NCI-H748 (cell line): ENCODE measurements around the gene CNRIP1.
"Not testable (repeated sequence)": the region's sequence is repeated elsewhere in the genome, so short reads cannot be mapped to it uniquely, and the experiment has no call there.

Experiments used
- DNase-seq: peaks from one replicate; lab custom pipeline; 2025; ENCODE audit not compliant: unreplicated experiment; lab: John Stamatoyannopoulos, UW

Gene CNRIP1

GRCh38 chr2:68319398-68320117 lies at the start of gene CNRIP1:
Gene CNRIP1 (minus strand): TSS chr2:68319949. CDS start chr2:68319400, 549 bp downstream.
- peak; percentile 78 for DNase-seq

- no peak for DNase-seq
Observed at GRCh38 chr2:68369337-68369734, 49.6 kb upstream of the CNRIP1 start.

- peak; percentile 3 for DNase-seq
Observed at GRCh38 chr2:68368654-68369336, 49.0 kb upstream of the CNRIP1 start.

GRCh38 chr2:68367953-68368653 lies 48.4 kb upstream of the CNRIP1 start:
- no peak for DNase-seq

GRCh38 chr2:68366083-68366560 lies 46.4 kb upstream of the CNRIP1 start:
- DNase-seq = no peak

GRCh38 chr2:68365087-68365486 lies 45.3 kb upstream of the CNRIP1 start, which contains the start of gene PLEK:
Gene PLEK (plus strand): TSS chr2:68365282. CDS start chr2:68365352, 70 bp downstream.
- DNase-seq = no peak

- no peak for DNase-seq
Observed at GRCh38 chr2:68363721-68364120, 44.0 kb upstream of the CNRIP1 start.

- DNase-seq = no peak
Observed at GRCh38 chr2:68362749-68363148, 43.0 kb upstream of the CNRIP1 start.

GRCh38 chr2:68362069-68362468 lies 42.3 kb upstream of the CNRIP1 start:
- DNase-seq = peak; percentile 64

GRCh38 chr2:68359889-68360288 lies 40.1 kb upstream of the CNRIP1 start:
- DNase-seq = no peak

GRCh38 chr2:68357605-68358337 lies 38.0 kb upstream of the CNRIP1 start:
- DNase-seq = peak; percentile 44

- DNase-seq = no peak
Observed at GRCh38 chr2:68356599-68357239, 37.0 kb upstream of the CNRIP1 start.

GRCh38 chr2:68352651-68353391 lies 33.1 kb upstream of the CNRIP1 start:
- DNase-seq = no peak

GRCh38 chr2:68351997-68352396 lies 32.2 kb upstream of the CNRIP1 start:
- no peak for DNase-seq

- not testable (repeated sequence) for DNase-seq
Observed at GRCh38 chr2:68349091-68349490, 29.3 kb upstream of the CNRIP1 start.

GRCh38 chr2:68345129-68345875 lies 25.6 kb upstream of the CNRIP1 start:
- DNase-seq = no peak

GRCh38 chr2:68344031-68344430 lies 24.3 kb upstream of the CNRIP1 start:
- DNase-seq = no peak

GRCh38 chr2:68342470-68342869 lies 22.7 kb upstream of the CNRIP1 start:
- DNase-seq = no peak

- DNase-seq = no peak
Observed at GRCh38 chr2:68341583-68341982, 21.8 kb upstream of the CNRIP1 start.
